Left kidney (tissue), 2 donors: ENCODE measurements around the gene LITAFD. TPM values are rescaled to one million over a fixed set of nuclear protein-coding genes. Genes with fewer than 3 reads are reported as not detected.
"Not testable (repeated sequence)": the region's sequence is repeated elsewhere in the genome, so short reads cannot be mapped to it uniquely, and the experiment has no call there.

Experiments
- DNase-seq: peaks from one replicate; pipeline ENCODE4 v3.0.0-alpha.2; 2013
- polyA plus RNA-seq: library from polyadenylated mRNA; unstranded; fragments of 120-200 nt; gene quantifications from one replicate; pipeline ENCODE4 v1.2.1, GENCODE V29; 2013; ENCODE audit not compliant: insufficient read length

Gene LITAFD
- polyA plus RNA-seq, 1 donor: not detected

GRCh38 chr16:8855972-8856371, 26.2 kb upstream of the LITAFD start:
- DNase-seq: no peak

GRCh38 chr16:8858994-8859912, 22.9 kb upstream of the LITAFD start:
- no peak for DNase-seq

GRCh38 chr16:8859913-8860881, 22.0 kb upstream of the LITAFD start:
- no peak for DNase-seq

- no peak for DNase-seq
Measured at GRCh38 chr16:8861563-8862308, 20.4 kb upstream of the LITAFD start.

GRCh38 chr16:8862309-8863130, 19.6 kb upstream of the LITAFD start:
- DNase-seq: no peak

- no peak for DNase-seq
Measured at GRCh38 chr16:8863594-8864424, 18.3 kb upstream of the LITAFD start.

- no peak for DNase-seq
Measured at GRCh38 chr16:8864480-8865110, 17.6 kb upstream of the LITAFD start.

GRCh38 chr16:8865145-8865882, 16.8 kb upstream of the LITAFD start:
- DNase-seq: no peak

GRCh38 chr16:8866118-8866883, 15.8 kb upstream of the LITAFD start:
- no peak for DNase-seq

GRCh38 chr16:8866884-8867215, 15.3 kb upstream of the LITAFD start:
- DNase-seq: no peak

GRCh38 chr16:8867216-8867931, 14.8 kb upstream of the LITAFD start:
- no peak for DNase-seq

GRCh38 chr16:8867932-8868415, 14.2 kb upstream of the LITAFD start:
- no peak for DNase-seq

GRCh38 chr16:8868416-8869211, 13.5 kb upstream of the LITAFD start, which contains the start of gene CARHSP1:
Gene CARHSP1, minus strand, starts transcription at chr16:8869006. Its CDS starts 9,678 bp downstream, at chr16:8859328.
- peak; percentile 89 for DNase-seq

- no peak for DNase-seq
Measured at GRCh38 chr16:8869212-8869987, 12.8 kb upstream of the LITAFD start.

- not testable (repeated sequence) for DNase-seq
Measured at GRCh38 chr16:8869988-8870241, 12.2 kb upstream of the LITAFD start.

GRCh38 chr16:8872071-8872470, 10.1 kb upstream of the LITAFD start:
- DNase-seq: no peak
